ENCODE measurements around the gene PPIH.
"Not testable (repeated sequence)": the region's sequence is repeated elsewhere in the genome, so short reads cannot be mapped to it uniquely, and the experiment has no call there.

PPIH gene

GRCh38 chr1:42692461-42692860 lies 34.2 kb downstream of the PPIH start:
- no peak for TF ChIP-seq CTCF (conservative IDR thresholded peaks at IDR 0.05; ENCODE audit: control insufficient read depth, insufficient read depth, low read depth, low read length)
- DNase-seq (ENCODE audit: low read depth): no peak
- no peak overlapping the region for H3K4me3 ChIP-seq (ENCODE audit: control insufficient read depth, low read depth, low read length)

- TF ChIP-seq CTCF (conservative IDR thresholded peaks at IDR 0.05; ENCODE audit: control insufficient read depth, insufficient read depth, low read depth, low read length): no peak
- H3K4me3 ChIP-seq (ENCODE audit: control insufficient read depth, low read depth, low read length): no peak overlapping the region
- no peak for DNase-seq (ENCODE audit: low read depth)
Measured at GRCh38 chr1:42692911-42693310, 34.7 kb downstream of the PPIH start.

- H3K4me3 ChIP-seq (ENCODE audit: control insufficient read depth, low read depth, low read length): no peak overlapping the region
- DNase-seq (ENCODE audit: low read depth): no peak
- TF ChIP-seq CTCF (conservative IDR thresholded peaks at IDR 0.05; ENCODE audit: control insufficient read depth, insufficient read depth, low read depth, low read length): no peak
Measured at GRCh38 chr1:42698081-42698813, 40.0 kb downstream of the PPIH start.

GRCh38 chr1:42700006-42700405 lies 41.8 kb downstream of the PPIH start:
- H3K4me3 ChIP-seq (ENCODE audit: control insufficient read depth, low read depth, low read length): no peak overlapping the region
- DNase-seq (ENCODE audit: low read depth): peak; percentile 49
- TF ChIP-seq CTCF (conservative IDR thresholded peaks at IDR 0.05; ENCODE audit: control insufficient read depth, insufficient read depth, low read depth, low read length): no peak

GRCh38 chr1:42703888-42704464 lies 45.8 kb downstream of the PPIH start:
- H3K4me3 ChIP-seq (ENCODE audit: control insufficient read depth, low read depth, low read length): no peak overlapping the region
- TF ChIP-seq CTCF (conservative IDR thresholded peaks at IDR 0.05; ENCODE audit: control insufficient read depth, insufficient read depth, low read depth, low read length): no peak
- no peak for DNase-seq (ENCODE audit: low read depth)

- DNase-seq (ENCODE audit: low read depth); H3K4me3 ChIP-seq (ENCODE audit: control insufficient read depth, low read depth, low read length): not testable (repeated sequence)
Measured at GRCh38 chr1:42712808-42713207, 54.6 kb downstream of the PPIH start.

GRCh38 chr1:42713293-42713692 lies 55.1 kb downstream of the PPIH start:
- TF ChIP-seq CTCF (conservative IDR thresholded peaks at IDR 0.05; ENCODE audit: control insufficient read depth, insufficient read depth, low read depth, low read length): no peak
- no peak for DNase-seq (ENCODE audit: low read depth)
- H3K4me3 ChIP-seq (ENCODE audit: control insufficient read depth, low read depth, low read length): no peak overlapping the region

GRCh38 chr1:42714441-42714840 lies 56.2 kb downstream of the PPIH start:
- not testable (repeated sequence) for H3K4me3 ChIP-seq (ENCODE audit: control insufficient read depth, low read depth, low read length); DNase-seq (ENCODE audit: low read depth)

Data from fibroblast of mammary gland (primary cell).